GM19193 (cell line): ENCODE data around the gene PCGF6.

Experiments
- POLR2A ChIP-seq: IDR thresholded peaks from 4 replicates; pipeline ENCODE4 v1.6.1; 2011; ENCODE audit not compliant: insufficient read depth, insufficient read length; ENCODE audit errors: extremely low read depth

Gene PCGF6

DNA sequence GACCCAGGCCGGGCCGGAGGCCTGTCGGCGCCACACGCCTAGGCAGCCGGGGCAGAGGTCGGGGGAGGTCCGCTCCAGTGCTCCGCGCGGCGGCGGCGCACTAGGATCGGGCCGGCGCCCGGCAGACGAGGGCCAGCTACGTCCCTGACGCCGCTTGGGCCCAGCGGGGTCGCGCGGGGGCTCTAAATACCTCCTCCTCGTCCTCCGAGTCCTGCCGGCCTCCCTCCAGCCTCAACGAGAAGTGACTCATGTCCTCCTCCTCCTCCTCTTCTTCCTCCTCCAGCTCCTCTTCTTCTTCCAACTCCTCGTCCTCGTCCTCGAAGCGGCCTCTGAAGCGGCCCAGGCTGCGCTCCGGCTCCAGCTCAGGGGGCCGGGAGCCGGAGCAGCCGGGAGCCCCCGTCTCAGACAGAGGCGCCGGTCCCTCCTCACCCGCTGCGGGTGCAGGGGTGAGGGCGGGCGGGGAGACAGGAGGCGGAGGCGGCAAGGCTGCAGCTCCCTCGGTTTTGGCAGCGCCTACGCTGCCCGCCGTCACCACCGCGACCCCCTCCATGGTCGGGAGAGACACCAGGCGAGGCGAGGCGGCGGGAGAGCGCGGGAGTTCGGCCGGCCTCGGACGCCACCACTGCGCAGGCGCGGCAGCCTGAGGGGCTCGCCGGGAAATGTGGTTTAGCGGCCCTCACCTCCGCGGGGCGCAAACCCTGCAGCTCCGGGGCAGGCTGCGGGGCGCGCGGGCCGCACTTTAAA lies at the start of gene PCGF6:
Gene PCGF6, minus strand, starts transcription at position 624 of the 744 bp plus-strand sequence. Its CDS starts 74 bp downstream, at position 550.
- TF ChIP-seq POLR2A: peak; percentile 64

GRCh38 chr10:103397191-103397825 lies 46.4 kb upstream of the PCGF6 start:
- TF ChIP-seq POLR2A: no peak

- no peak for TF ChIP-seq POLR2A
Observed at GRCh38 chr10:103396789-103397087, 45.8 kb upstream of the PCGF6 start.

DNA sequence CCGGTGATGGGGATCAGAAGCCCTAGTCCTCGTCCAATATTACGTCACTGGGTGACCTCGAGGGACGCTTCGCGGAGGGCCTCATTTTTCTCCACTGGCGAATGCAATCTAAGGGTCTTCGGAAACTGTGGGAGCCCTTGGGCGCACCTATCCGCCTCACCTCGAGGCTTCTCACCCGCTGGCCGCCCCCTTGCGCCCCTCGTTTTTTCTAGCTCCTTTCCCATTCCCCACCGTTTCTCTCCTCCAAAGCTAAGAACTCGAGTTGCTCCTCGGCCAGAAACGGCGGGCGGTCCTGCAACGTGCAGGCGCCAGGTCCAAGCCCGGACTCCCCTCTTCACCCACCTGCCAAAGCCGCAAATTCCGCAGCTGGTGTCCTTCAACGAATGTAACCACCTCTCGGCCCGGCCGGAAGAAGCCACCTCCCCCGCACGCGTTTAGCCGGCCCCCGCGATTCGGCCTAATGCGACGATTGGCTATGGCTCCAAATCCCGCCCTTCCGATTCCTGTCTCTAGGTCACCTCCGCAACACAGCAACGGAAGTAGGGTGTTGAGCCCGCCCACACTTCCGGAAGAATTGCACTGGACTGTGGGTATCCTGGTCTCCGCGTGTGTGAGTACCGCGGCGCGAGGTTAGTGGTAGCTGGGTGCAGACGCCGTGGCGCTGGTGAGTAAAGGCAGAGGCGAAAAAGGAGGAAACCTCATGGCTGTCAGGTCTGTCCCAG lies 45.3 kb upstream of the PCGF6 start, which contains the start of the genes ATP5MK and PDCD11:
Gene ATP5MK, minus strand, starts transcription at position 409 of the 722 bp plus-strand sequence. CDS start 4,018 bp downstream, outside the sequence.
Gene PDCD11, plus strand, starts transcription at position 560 of the 722 bp plus-strand sequence. CDS start 1,801 bp downstream, outside the sequence.
- TF ChIP-seq POLR2A: peak; percentile 89

GRCh38 chr10:103395754-103396066 lies 44.8 kb upstream of the PCGF6 start:
- TF ChIP-seq POLR2A: no peak

- TF ChIP-seq POLR2A: no peak
Observed at GRCh38 chr10:103394180-103394579, 43.2 kb upstream of the PCGF6 start.

GRCh38 chr10:103382769-103383168 lies 31.8 kb upstream of the PCGF6 start:
- TF ChIP-seq POLR2A: no peak

DNA sequence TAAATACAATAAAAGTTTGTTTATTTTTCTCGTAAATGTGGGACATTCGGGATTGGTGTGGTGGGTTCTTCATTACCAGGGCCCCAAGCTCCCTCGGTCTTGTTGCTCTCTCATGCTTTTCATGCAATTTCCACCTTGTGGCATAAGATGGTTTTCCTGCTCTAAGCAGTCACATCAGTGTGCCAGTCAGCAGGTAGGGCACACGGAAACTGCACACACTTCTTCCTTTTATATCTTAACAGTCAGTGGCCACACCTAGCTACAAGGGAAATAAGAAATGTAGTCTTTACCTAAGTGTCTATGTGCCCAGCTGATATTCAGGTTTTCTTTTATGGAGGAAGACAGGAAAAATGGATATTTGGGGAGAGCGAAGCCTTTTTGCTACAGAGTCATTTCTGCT lies 23.3 kb upstream of the PCGF6 start:
- no peak for TF ChIP-seq POLR2A

- no peak for TF ChIP-seq POLR2A
Observed at GRCh38 chr10:103373544-103373943, 22.6 kb upstream of the PCGF6 start.

- peak; percentile 86 for TF ChIP-seq POLR2A
Observed at GRCh38 chr10:103367782-103368518, 17.0 kb upstream of the PCGF6 start, which contains the start of gene TAF5. TAF5 (plus strand) TSS chr10:103367976; CDS start chr10:103367990, 14 bp downstream.

DNA sequence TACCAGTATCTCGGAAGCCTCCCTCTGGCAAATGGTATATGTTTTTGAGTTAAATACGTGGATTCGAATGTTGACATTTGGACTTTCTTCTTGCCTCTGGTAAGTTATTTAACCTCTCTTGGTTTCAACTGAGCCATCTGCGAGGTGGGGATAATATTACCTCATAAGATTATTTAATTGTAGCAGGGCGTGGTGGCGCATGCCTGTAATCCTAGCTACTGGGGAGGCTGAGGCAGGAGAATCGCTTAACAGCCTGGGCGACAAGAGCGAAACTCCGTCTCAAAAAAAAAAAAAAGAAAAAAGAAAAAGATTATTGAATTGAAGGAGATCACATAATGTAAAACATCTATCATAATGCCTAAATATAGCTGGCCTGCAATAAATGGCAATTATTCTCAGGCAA lies 16.4 kb upstream of the PCGF6 start:
- no peak for TF ChIP-seq POLR2A

GRCh38 chr10:103355906-103356599 lies 5.1 kb upstream of the PCGF6 start:
- TF ChIP-seq POLR2A: no peak

DNA sequence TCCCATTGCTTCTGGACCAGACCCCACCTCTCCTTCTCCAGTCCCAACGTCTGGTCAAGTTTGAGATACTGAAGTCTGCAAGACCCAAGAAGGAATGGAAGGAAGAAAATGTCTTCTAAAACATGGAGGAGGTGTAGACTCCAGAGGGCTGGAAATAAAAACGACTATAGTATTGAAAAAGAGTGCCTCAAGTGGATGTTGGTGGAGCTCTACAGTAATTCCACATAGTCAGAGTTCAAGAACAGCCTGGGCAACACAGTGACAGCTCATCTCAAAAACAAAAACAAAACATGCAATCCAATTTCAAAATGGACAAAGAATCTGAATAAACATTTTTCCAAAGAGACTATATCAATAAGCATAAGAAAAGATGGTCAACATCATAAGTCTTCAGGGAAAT lies 2.3 kb upstream of the PCGF6 start:
- TF ChIP-seq POLR2A: no peak

DNA sequence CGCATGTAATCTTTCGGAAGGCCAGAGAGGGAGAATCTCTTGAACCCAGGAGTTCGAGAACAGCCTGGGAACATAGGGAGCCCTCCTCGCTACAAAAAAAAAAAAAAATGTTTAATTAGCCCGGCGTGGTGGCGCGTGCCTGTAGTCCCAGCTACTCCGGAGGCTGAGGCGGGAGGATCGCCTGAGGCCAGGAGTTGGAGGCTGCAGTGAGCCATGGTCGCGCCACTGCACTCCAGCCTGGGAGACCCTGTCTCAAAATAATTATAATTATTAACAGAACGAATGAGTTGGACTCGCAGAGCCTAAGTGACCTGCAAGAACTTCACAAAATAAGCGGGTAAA lies 794 bp downstream of the PCGF6 start:
- no peak for TF ChIP-seq POLR2A
